Fibroblast of pulmonary artery (primary cell): ENCODE measurements around the gene FRG2C.

ENCODE experiments used
- DNase-seq: peaks from one replicate; pipeline ENCODE4 v3.0.0-alpha.2; 2010; ENCODE audit warnings: low read depth
- H3K4me3 ChIP-seq: replicated peaks from 2 replicates; pipeline ENCODE4 v1.5.1; 2011; ENCODE audit warnings: low read depth, mild to moderate bottlenecking, control low read depth, low read length, moderate library complexity
- CTCF ChIP-seq: IDR thresholded peaks from 2 replicates; pipeline ENCODE4 v1.5.1; 2011; ENCODE audit warnings: mild to moderate bottlenecking, control low read depth, low read length, inconsistent platforms; ENCODE audit errors: missing control alignments

Gene FRG2C

GRCh38 chr3:75687323-75687722, 23.2 kb downstream of the FRG2C start:
- H3K4me3 ChIP-seq, result no peak overlapping the region
- TF ChIP-seq CTCF, result no peak
- DNase-seq, result no peak

- TF ChIP-seq CTCF, result no peak
- H3K4me3 ChIP-seq, result no peak overlapping the region
Observed at GRCh38 chr3:75692061-75692460, 27.9 kb downstream of the FRG2C start.

More at GRCh38 chr3:75692061-75692460, 27.9 kb downstream of the FRG2C start:
- no peak for DNase-seq
